Muscle of arm (tissue), 12 donors: ENCODE results near the gene SAMD9. TPM values are rescaled to one million over a fixed set of nuclear protein-coding genes. Genes with fewer than 3 reads are reported as not detected.

Experiments used
- polyA plus RNA-seq, 12 donors: library from polyadenylated mRNA; unstranded; fragments of 120-200 nt; gene quantifications; one replicate each; pipeline ENCODE4 v1.2.1, GENCODE V29; 2013; ENCODE audit not compliant: insufficient read length in 12 of 12

The SAMD9 gene
- polyA plus RNA-seq, 12 donors, result 3.0 to 5.9 (median 3.7) TPM; not detected in 1

Other genes with a start within 250 kb of the SAMD9 start
- 10 to 100 TPM in 3 of 12 donors, 1 to 10 TPM in 8, not detected in 1; 5.0 to 12.5 (median 6.9) TPM for gene SAMD9L, start 30.4 kb upstream of the SAMD9 start, polyA plus RNA-seq
- 10 to 100 TPM in 1 of 12 donors, under 1 TPM in 3, not detected in 8; 0.18 to 20.1 (median 0.39) TPM for gene HEPACAM2, start 108.5 kb upstream of the SAMD9 start, polyA plus RNA-seq
- gene VPS50, start 114.4 kb upstream of the SAMD9 start, polyA plus RNA-seq, result 10 to 100 TPM in 11 of 12 donors, not detected in 1; 15.0 to 26.3 (median 20.2) TPM